Smooth muscle cell (in vitro differentiated cells): Measurements from ENCODE around the gene NOCT. TPM values are rescaled to one million over a fixed set of nuclear protein-coding genes. Genes with fewer than 3 reads are reported as not detected.

ENCODE experiments used
- DNase-seq: peaks from one replicate; lab custom pipeline; 2025; ENCODE audit not compliant: unreplicated experiment; lab: John Stamatoyannopoulos, UW
- H2AFZ ChIP-seq: fragments of 200-600 bp; sonication (generic); 2 replicates; pipeline ENCODE4 v1.6.0; 2016; ENCODE audit warnings: antibody characterized with exemption, low read depth, mild to moderate bottlenecking
- H3F3A ChIP-seq: fragments of 200-600 bp; sonication (generic); 2 replicates; pipeline ENCODE4 v1.6.0; 2017; ENCODE audit warnings: antibody characterized with exemption, low read depth
- H3K27ac ChIP-seq: fragments of 200-600 bp; sonication (generic); 2 replicates; pipeline ENCODE4 v1.5.1; 2016; ENCODE audit warnings: low read depth, mild to moderate bottlenecking
- H3K27me3 ChIP-seq: fragments of 200-600 bp; sonication (generic); 2 replicates; pipeline ENCODE4 v1.6.1; 2016; ENCODE audit warnings: low read depth, mild to moderate bottlenecking
- H3K36me3 ChIP-seq: fragments of 200-600 bp; sonication (generic); 2 replicates; pipeline ENCODE4 v1.5.1; 2016; ENCODE audit warnings: low read depth
- H3K4me1 ChIP-seq: fragments of 200-600 bp; sonication (generic); 2 replicates; pipeline ENCODE4 v1.5.1; 2016; ENCODE audit warnings: low read depth
- H3K4me2 ChIP-seq: fragments of 200-600 bp; sonication (generic); 2 replicates; pipeline ENCODE4 v1.6.0; 2016; ENCODE audit warnings: mild to moderate bottlenecking
- H3K4me3 ChIP-seq: fragments of 200-600 bp; sonication (generic); 2 replicates; pipeline ENCODE4 v1.5.1; 2016; ENCODE audit warnings: mild to moderate bottlenecking
- H3K79me2 ChIP-seq: fragments of 200-600 bp; sonication (generic); 2 replicates; pipeline ENCODE4 v1.6.0; 2016; ENCODE audit warnings: low read depth, mild to moderate bottlenecking
- H3K9ac ChIP-seq: fragments of 200-600 bp; sonication (generic); 2 replicates; pipeline ENCODE4 v1.6.0; 2016; ENCODE audit warnings: low read depth
- H3K9me3 ChIP-seq: fragments of 200-600 bp; sonication (generic); replicated peaks from 2 replicates; pipeline ENCODE4 v1.5.1; 2016; ENCODE audit warnings: low read depth
- H4K20me1 ChIP-seq: fragments of 200-600 bp; sonication (generic); 2 replicates; pipeline ENCODE4 v1.6.0; 2016; ENCODE audit warnings: low read depth
- CTCF ChIP-seq: fragments of 200-600 bp; sonication (generic); IDR thresholded peaks from 2 replicates; pipeline ENCODE4 v1.5.1; 2017; ENCODE audit warnings: borderline replicate concordance, mild to moderate bottlenecking, antibody characterized with exemption; ENCODE audit not compliant: insufficient read depth, poor library complexity, severe bottlenecking
- WGBS: methylation state at CpG from one replicate; pipeline ENCODE4 v1.1.7; 2016; ENCODE audit warnings: low lambda C conversion rate; 5-methylcytosine and 5-hydroxymethylcytosine counted together
- polyA plus RNA-seq: library from polyadenylated mRNA; unstranded; fragments of >200 nt; fragmentation: Nextera tagmentation; extraction: Ambion mirVana; gene quantifications from 2 replicates; pipeline ENCODE4 v1.2.1, GENCODE V29; 2016
- total RNA-seq: library from RNA; depleted of rRNA; stranded (reverse); fragments of >200 nt; gene quantifications from 2 replicates; pipeline ENCODE4 v1.2.3, GENCODE V29; 2014

Gene NOCT
- total and polyA plus RNA-seq, 2 experiments from 2014 or later = 6.7 to 33.4 TPM

- no peak for DNase-seq
- Histone ChIP-seq H3K4me1 (peaks cover 16% of the 10 kb centered on the region), H3K27me3 (no peaks in the 10 kb centered on the region), H3K27ac (no peak overlapping the region), H3K36me3 (no peaks in the 10 kb centered on the region), H2AFZ (no peak overlapping the region), H3K9ac (no peak overlapping the region), H3K4me3 (no peak overlapping the region), H3K9me3 (no peaks in the 10 kb centered on the region), H3K4me2 (no peak overlapping the region), H3K79me2 (no peaks in the 10 kb centered on the region), H4K20me1 (no peaks in the 10 kb centered on the region), H3F3A (no peaks in the 10 kb centered on the region)
- 63% methylated on average over 4 of the region's 4 CpGs for WGBS
- no peak for TF ChIP-seq CTCF
Observed at GRCh38 chr4:138975225-138975624, 40.4 kb upstream of the NOCT start.

DNA sequence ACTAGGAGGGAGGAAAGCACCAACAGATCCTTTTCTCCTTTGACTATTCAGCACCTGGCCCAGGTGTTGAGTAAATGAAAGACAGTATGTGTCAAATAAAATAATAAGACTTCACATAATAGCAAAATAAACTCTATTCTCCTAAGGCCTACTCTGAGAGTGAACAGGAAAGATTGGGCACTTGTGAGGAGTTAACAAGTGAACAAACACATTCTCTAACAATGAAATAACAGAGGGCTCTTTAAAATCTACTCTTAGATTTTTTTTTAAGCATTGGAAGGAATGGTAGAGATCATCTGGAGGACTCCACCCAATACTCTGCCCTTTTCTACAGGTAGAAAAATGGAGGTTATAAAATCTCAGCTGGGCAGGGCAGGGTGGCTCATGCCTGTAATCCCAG lies 39.1 kb upstream of the NOCT start:
- no peaks in the 10 kb centered on the region for H4K20me1 ChIP-seq
- no peak for DNase-seq
- H3K9me3 ChIP-seq = no peaks in the 10 kb centered on the region
- peaks cover 16% of the 10 kb centered on the region for H3K4me1 ChIP-seq
- no peaks in the 10 kb centered on the region for H3F3A ChIP-seq
- H3K4me3 ChIP-seq = no peak overlapping the region
- H2AFZ ChIP-seq = no peak overlapping the region
- no peak overlapping the region for H3K27ac ChIP-seq
- no peak for TF ChIP-seq CTCF
- no peaks in the 10 kb centered on the region for H3K36me3 ChIP-seq
- H3K27me3 ChIP-seq = no peaks in the 10 kb centered on the region
- no peak overlapping the region for H3K4me2 ChIP-seq
- no peak overlapping the region for H3K9ac ChIP-seq
- H3K79me2 ChIP-seq = no peaks in the 10 kb centered on the region

DNA sequence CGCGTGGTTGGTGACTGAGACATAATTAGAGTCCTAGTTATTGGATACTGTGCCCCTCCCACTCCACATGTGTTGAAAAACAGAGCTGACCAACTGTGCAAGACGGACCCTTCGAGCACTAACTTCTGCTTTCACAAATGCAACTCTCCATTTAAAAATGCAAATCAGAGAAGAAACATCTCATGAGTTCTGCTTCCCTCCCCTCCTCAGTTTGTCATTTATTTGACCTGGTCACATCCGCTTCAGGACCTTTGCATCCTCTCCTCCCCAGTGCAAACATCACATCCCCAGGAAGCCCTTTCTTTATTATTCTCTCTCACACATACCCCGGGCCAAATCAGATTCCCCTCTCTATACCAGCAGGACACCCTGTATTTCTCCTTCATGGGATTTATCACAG lies 38.1 kb upstream of the NOCT start:
- Histone ChIP-seq H3K27me3 (no peaks in the 10 kb centered on the region), H3K27ac (no peak overlapping the region), H3F3A (no peaks in the 10 kb centered on the region), H3K9me3 (no peaks in the 10 kb centered on the region), H3K4me1 (peaks cover 19% of the 10 kb centered on the region), H3K4me3 (no peak overlapping the region), H4K20me1 (no peaks in the 10 kb centered on the region), H3K9ac (no peak overlapping the region), H3K36me3 (no peaks in the 10 kb centered on the region), H3K79me2 (no peaks in the 10 kb centered on the region), H2AFZ (no peak overlapping the region), H3K4me2 (no peak overlapping the region)
- DNase-seq = no peak
- no peak for TF ChIP-seq CTCF
- 61% methylated on average over 6 of the region's 6 CpGs for WGBS

GRCh38 chr4:138978028-138978585 lies 37.5 kb upstream of the NOCT start:
- Histone ChIP-seq H2AFZ (no peak overlapping the region), H3K4me3 (no peak overlapping the region)
- WGBS = 58% methylated on average over 5 of the region's 5 CpGs

More at GRCh38 chr4:138978028-138978585, 37.5 kb upstream of the NOCT start:
- no peaks in the 10 kb centered on the region for H3K36me3 ChIP-seq
- H4K20me1 ChIP-seq = no peaks in the 10 kb centered on the region
- H3K27me3 ChIP-seq = no peaks in the 10 kb centered on the region
- no peaks in the 10 kb centered on the region for H3F3A ChIP-seq
- no peaks in the 10 kb centered on the region for H3K79me2 ChIP-seq
- no peaks in the 10 kb centered on the region for H3K9me3 ChIP-seq
- no peak overlapping the region for H3K4me2 ChIP-seq
- no peak for DNase-seq
- no peak overlapping the region for H3K27ac ChIP-seq
- H3K4me1 ChIP-seq = peaks cover 18% of the 10 kb centered on the region
- no peak overlapping the region for H3K9ac ChIP-seq
- TF ChIP-seq CTCF = no peak
